PC-3 (cell line): ENCODE measurements around the gene NLRX1. TPM values are rescaled to one million over a fixed set of nuclear protein-coding genes. Genes with fewer than 3 reads are reported as not detected.
A peak's percentile ranks its signal among the peaks of the same experiment; 100 is the strongest.

Experiments used
- ATAC-seq: fragments of 200-7000 bp; cut with Tn5 transposase; 2 replicates; pipeline ENCODE4 v1.9.1; 2020; ENCODE audit warnings: mild to moderate bottlenecking, moderate library complexity
- BruUV-seq: library from RNA; stranded (reverse); fragments of 400-500 nt; replicated peaks from 2 replicates; lab custom pipeline; 2021; lab: Mats Ljungman, UMichigan
- CTCF ChIA-PET: fragments of 300-600 bp; sonication (Branson Sonifier 250); formaldehyde crosslinking; loops from one replicate; lab custom pipeline; 2022; ENCODE audit warnings: antibody characterized with exemption; lab: Charles Lee
- POLR2A ChIA-PET: fragments of 300-600 bp; sonication (Branson Sonifier 250); formaldehyde crosslinking; loops from one replicate; lab custom pipeline; 2022; ENCODE audit warnings: antibody characterized with exemption; ENCODE audit not compliant: unreplicated experiment; lab: Charles Lee
- DNase-seq: peaks from one replicate; pipeline ENCODE4 v3.0.0-alpha.2; 2015
- H2AFZ ChIP-seq: fragments of 300-600 bp; sonication (generic); 2 replicates; pipeline ENCODE4 v1.6.0; 2016; ENCODE audit warnings: antibody characterized with exemption, low read length
- H3F3A ChIP-seq: fragments of 300-600 bp; sonication (generic); one replicate; pipeline ENCODE4 v1.6.0; 2017; ENCODE audit warnings: antibody characterized with exemption, low read length, control low read depth, mild to moderate bottlenecking; ENCODE audit not compliant: unreplicated experiment
- H3K27ac ChIP-seq: fragments of 300-600 bp; sonication (generic); 2 replicates; pipeline ENCODE4 v1.5.1; 2016; ENCODE audit warnings: mild to moderate bottlenecking, low read length
- H3K27me3 ChIP-seq: fragments of 300-600 bp; sonication (generic); 2 replicates; pipeline ENCODE4 v1.6.1; 2016; ENCODE audit warnings: low read length, mixed read lengths
- H3K36me3 ChIP-seq: fragments of 300-600 bp; sonication (generic); 2 replicates; pipeline ENCODE4 v1.6.1; 2016; ENCODE audit warnings: low read depth, mixed run types, low read length, mixed read lengths
- H3K4me1 ChIP-seq: fragments of 300-600 bp; sonication (generic); 2 replicates; pipeline ENCODE4 v1.5.1; 2016; ENCODE audit warnings: low read length; ENCODE audit not compliant: insufficient read depth
- H3K4me2 ChIP-seq: fragments of 300-600 bp; sonication (generic); 2 replicates; pipeline ENCODE4 v1.6.0; 2016; ENCODE audit warnings: low read length
- H3K4me3 ChIP-seq: fragments of 300-600 bp; sonication (generic); 2 replicates; pipeline ENCODE4 v1.5.1; 2016; ENCODE audit warnings: mild to moderate bottlenecking, low read length, mixed read lengths
- H3K79me2 ChIP-seq: fragments of 300-600 bp; sonication (generic); 2 replicates; pipeline ENCODE4 v1.6.1; 2017; ENCODE audit warnings: low read length, mixed read lengths
- H3K9ac ChIP-seq: fragments of 300-600 bp; sonication (generic); 2 replicates; pipeline ENCODE4 v1.6.0; 2016; ENCODE audit warnings: mild to moderate bottlenecking, low read length
- H3K9me2 ChIP-seq: fragments of 300-600 bp; sonication (generic); replicated peaks from 2 replicates; pipeline ENCODE4 v1.6.1; 2016; ENCODE audit warnings: mixed run types, low read length, mixed read lengths
- H3K9me3 ChIP-seq: fragments of 300-600 bp; sonication (generic); 2 replicates; pipeline ENCODE4 v1.6.1; 2016; ENCODE audit warnings: low read length, mixed read lengths
- H4K20me1 ChIP-seq: fragments of 300-600 bp; sonication (generic); 2 replicates; pipeline ENCODE4 v1.6.1; 2016; ENCODE audit warnings: low read length, mixed read lengths
- EZH2 ChIP-seq: fragments of 300-600 bp; sonication (generic); IDR thresholded peaks from one replicate; pipeline ENCODE4 v1.6.1; 2017; ENCODE audit warnings: antibody characterized with exemption, mild to moderate bottlenecking, low read length; ENCODE audit not compliant: unreplicated experiment
- EZH2phosphoT487 ChIP-seq: fragments of 300-600 bp; sonication (generic); IDR thresholded peaks from 2 replicates; pipeline ENCODE4 v1.6.1; 2018; ENCODE audit warnings: mild to moderate bottlenecking, antibody characterized with exemption, low read length, borderline replicate concordance
- intact Hi-C: fragments of 100-400 bp; cut with micrococcal nuclease; formaldehyde crosslinking; loops from 2 replicates; pipeline ENCODE4 v1.9.0; 2023
- total RNA-seq: library from RNA; depleted of rRNA; stranded (reverse); fragments of >200 nt; gene quantifications from 2 replicates; pipeline ENCODE4 v1.2.3, GENCODE V29; 2014
- TF ChIP-seq, protein P1 (sequence below): fragments of 300-600 bp; sonication (generic); conservative IDR thresholded peaks from 2 replicates; pipeline ENCODE4 v1.5.1; 2017; ENCODE audit warnings: antibody characterized with exemption, low read depth, mild to moderate bottlenecking, low read length

The NLRX1 gene
- total RNA-seq, 1 experiment from 2014 or later = 17.2 TPM

DNA sequence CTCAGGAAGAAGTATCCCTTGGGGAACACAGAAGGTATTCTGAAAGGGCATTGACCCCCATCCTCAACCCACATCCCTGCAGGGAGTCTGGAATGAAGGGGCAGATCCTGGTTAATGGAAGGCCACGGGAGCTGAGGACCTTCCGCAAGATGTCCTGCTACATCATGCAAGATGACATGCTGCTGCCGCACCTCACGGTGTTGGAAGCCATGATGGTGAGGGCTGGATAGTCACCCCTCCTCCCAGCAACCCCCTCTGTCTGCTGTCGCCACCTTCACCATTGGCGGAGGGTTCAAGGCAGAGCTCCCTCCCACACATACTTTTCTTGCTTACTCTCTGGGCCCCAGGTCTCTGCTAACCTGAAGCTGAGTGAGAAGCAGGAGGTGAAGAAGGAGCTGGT lies 14.3 kb upstream of the NLRX1 start:
- H3K36me3 ChIP-seq = no peaks in the 10 kb centered on the region
- no peaks in the 10 kb centered on the region for H3K9me2 ChIP-seq
- ATAC-seq (no peak), DNase-seq (no peak)
- ChIA-PET POLR2A (no interaction called here), CTCF (no interaction called here)
- no peaks in the 10 kb centered on the region for H3F3A ChIP-seq
- no peaks in the 10 kb centered on the region for H3K27me3 ChIP-seq
- no peak overlapping the region for H3K4me3 ChIP-seq
- no peak overlapping the region for H3K27ac ChIP-seq
- TF ChIP-seq, protein P1, sequence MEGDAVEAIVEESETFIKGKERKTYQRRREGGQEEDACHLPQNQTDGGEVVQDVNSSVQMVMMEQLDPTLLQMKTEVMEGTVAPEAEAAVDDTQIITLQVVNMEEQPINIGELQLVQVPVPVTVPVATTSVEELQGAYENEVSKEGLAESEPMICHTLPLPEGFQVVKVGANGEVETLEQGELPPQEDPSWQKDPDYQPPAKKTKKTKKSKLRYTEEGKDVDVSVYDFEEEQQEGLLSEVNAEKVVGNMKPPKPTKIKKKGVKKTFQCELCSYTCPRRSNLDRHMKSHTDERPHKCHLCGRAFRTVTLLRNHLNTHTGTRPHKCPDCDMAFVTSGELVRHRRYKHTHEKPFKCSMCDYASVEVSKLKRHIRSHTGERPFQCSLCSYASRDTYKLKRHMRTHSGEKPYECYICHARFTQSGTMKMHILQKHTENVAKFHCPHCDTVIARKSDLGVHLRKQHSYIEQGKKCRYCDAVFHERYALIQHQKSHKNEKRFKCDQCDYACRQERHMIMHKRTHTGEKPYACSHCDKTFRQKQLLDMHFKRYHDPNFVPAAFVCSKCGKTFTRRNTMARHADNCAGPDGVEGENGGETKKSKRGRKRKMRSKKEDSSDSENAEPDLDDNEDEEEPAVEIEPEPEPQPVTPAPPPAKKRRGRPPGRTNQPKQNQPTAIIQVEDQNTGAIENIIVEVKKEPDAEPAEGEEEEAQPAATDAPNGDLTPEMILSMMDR = no peak
- TF ChIP-seq EZH2phosphoT487 (no peak), EZH2 (no peak)
- 0 out of 2 replicates have a peak, but pooled peaks cover 3% of the 10 kb centered on the region for H3K4me1 ChIP-seq
- intact Hi-C loops = no loop called here
- H3K4me2 ChIP-seq = no peak overlapping the region
- no peaks in the 10 kb centered on the region for H3K9me3 ChIP-seq
- BruUV-seq = no TSS peak
- no peaks in the 10 kb centered on the region for H4K20me1 ChIP-seq
- H3K9ac ChIP-seq = no peak overlapping the region
- no peak overlapping the region for H2AFZ ChIP-seq
- no peaks in the 10 kb centered on the region for H3K79me2 ChIP-seq

DNA sequence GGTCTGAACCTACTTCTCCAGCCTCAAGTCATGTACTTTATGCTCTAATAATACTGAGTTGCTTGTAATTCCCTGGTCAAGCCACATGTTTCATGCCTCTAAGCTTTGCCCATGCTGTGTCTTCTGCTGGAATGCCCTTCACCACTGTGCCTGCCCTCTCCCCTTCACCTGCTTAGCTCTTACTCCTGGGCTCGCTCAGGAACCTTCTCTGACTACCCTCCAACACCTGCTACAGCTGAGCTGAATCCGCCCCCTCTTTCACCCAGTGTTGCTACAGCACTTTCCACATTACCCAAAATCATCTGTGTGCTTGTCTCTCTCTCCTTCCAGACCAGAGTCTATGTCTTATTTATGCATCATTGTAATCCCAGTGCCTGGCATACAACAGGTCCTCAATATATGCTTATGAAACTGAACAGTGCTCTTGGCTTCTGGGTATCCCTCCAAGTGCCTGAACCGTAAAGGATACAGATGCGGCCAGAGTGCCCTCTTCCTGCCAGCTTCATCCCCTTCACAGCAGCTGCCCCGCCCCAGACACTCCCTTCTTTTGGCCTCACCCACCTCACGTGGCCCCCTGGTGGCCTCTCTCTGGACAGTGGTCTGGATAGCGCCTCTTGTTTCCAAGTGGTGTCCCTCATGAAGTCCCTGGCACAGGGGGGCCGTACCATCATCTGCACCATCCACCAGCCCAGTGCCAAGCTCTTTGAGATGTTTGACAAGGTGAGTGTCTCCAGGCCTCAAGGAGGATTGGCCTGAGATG lies 12.6 kb upstream of the NLRX1 start:
- no peak overlapping the region for H3K4me3 ChIP-seq
- CTCF ChIA-PET = interaction anchor here (1.3 kb wide), 1 partner anchor 61 kb away, joined by 3 read pairs; a partner anchor contains a TSS
- no peaks in the 10 kb centered on the region for H3K9me3 ChIP-seq
- H3K27me3 ChIP-seq = no peaks in the 10 kb centered on the region
- H3K79me2 ChIP-seq = no peaks in the 10 kb centered on the region
- H3K9ac ChIP-seq = no peak overlapping the region
- H4K20me1 ChIP-seq = no peaks in the 10 kb centered on the region
- H2AFZ ChIP-seq = no peak overlapping the region
- H3K4me2 ChIP-seq = no peak overlapping the region
- no peak overlapping the region for H3K27ac ChIP-seq
- no peaks in the 10 kb centered on the region for H3F3A ChIP-seq
- ATAC-seq (peak; percentile 64), DNase-seq (peak; percentile 36)
- intact Hi-C loops = no loop called here
- POLR2A ChIA-PET = no interaction called here
- TF ChIP-seq EZH2phosphoT487 (no peak), EZH2 (no peak)
- TF ChIP-seq, protein P1 = peak; percentile 58; the same call in 1 of the 2 replicates
- no peaks in the 10 kb centered on the region for H3K4me1 ChIP-seq
- no peaks in the 10 kb centered on the region for H3K36me3 ChIP-seq
- H3K9me2 ChIP-seq = no peaks in the 10 kb centered on the region
- no TSS peak for BruUV-seq

DNA sequence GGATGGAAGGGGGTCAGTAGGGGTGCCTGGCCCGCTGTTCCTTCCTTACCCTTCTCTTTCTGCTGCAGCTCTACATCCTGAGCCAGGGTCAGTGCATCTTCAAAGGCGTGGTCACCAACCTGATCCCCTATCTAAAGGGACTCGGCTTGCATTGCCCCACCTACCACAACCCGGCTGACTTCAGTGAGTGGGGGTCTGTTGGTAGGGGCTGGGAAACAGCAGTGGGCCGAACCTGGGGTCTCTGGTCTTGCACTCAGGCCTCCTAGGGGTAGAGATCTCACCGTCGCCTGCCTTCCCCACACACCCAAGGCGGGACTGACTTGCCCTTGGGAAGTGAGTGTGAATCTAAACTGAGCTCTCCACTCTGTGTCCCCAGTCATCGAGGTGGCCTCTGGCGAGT lies 12.0 kb upstream of the NLRX1 start:
- Histone ChIP-seq H3K27me3 (no peaks in the 10 kb centered on the region), H3K9me3 (no peaks in the 10 kb centered on the region), H3K36me3 (no peaks in the 10 kb centered on the region), H2AFZ (no peak overlapping the region), H3K4me2 (no peak overlapping the region), H3K9ac (no peak overlapping the region), H3F3A (no peaks in the 10 kb centered on the region), H3K9me2 (no peaks in the 10 kb centered on the region), H3K4me3 (no peak overlapping the region), H3K4me1 (no peaks in the 10 kb centered on the region), H3K27ac (no peak overlapping the region), H4K20me1 (no peaks in the 10 kb centered on the region), H3K79me2 (no peaks in the 10 kb centered on the region)
- intact Hi-C loops = no loop called here
- BruUV-seq = no TSS peak
- TF ChIP-seq, protein P1 = no peak
- TF ChIP-seq EZH2phosphoT487 (no peak), EZH2 (no peak)
- DNase-seq = no peak
- POLR2A ChIA-PET = no interaction called here
- ATAC-seq = no peak
- CTCF ChIA-PET = interaction anchor here (1.3 kb wide), 1 partner anchor 62 kb away, joined by 3 read pairs; a partner anchor contains a TSS
